ENCODE data around the gene KRTAP4-8.
"Not testable (repeated sequence)": the region's sequence is repeated elsewhere in the genome, so short reads cannot be mapped to it uniquely, and the experiment has no call there.

KRTAP4-8 gene

DNA sequence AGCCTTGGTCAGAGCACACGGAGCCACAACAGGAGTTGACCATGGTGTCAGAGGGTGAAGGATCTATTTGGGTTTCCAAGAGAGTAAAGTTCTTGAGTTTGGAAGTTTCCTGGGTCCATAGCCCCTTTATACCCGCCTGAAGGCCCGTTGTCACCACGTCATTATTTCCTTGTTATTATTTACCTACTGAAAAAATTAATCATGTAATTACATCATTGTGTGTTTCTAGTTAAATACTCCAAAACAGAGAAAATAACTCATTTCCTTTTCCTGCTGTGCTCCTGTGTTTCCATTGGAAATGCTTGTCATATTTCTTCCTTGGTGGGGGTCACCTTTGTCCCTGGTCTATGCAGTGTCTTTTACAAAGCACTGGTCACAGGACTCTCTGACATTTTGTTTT is at the start of gene KRTAP4-8:
KRTAP4-8 (minus strand) TSS at position 101 of the 400 bp plus-strand sequence; CDS start at position 43, 58 bp downstream.
- no peak within 1 kb of the TSS for H3K4me3 ChIP-seq (ENCODE audit: low read length)
- no peaks in the 10 kb centered on the region for H3K36me3 ChIP-seq (ENCODE audit: control insufficient read depth, insufficient read depth, low read length)
- no peaks in the 10 kb centered on the region for H3K27me3 ChIP-seq (ENCODE audit: control insufficient read depth, insufficient read depth, low read length)
- no peak within 1 kb of the TSS for H3K27ac ChIP-seq (ENCODE audit: low read depth, low read length)
- no peak within 1 kb of the TSS for H3K9ac ChIP-seq (ENCODE audit: low read length)
- no peaks in the 10 kb centered on the region for H3K4me1 ChIP-seq (ENCODE audit: control insufficient read depth, insufficient read depth, low read length)

DNA sequence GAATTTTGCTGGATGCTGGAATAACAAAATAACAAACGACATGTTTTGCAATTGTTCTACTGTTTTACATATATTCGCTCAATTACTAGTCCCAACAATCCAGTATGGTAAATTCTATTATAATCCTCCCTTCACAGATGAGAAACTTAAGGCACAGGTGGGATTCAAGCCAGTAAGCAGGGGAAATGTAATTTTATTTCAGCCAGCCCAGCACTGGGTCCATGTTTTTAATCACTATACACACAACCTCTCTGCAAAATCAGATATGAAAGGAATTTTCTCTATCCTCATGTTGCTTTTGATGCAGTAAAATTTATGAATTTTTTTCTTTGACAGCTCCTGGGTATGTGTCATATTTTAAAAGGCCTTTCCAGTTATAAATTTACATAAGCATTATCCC is 47.3 kb upstream of the KRTAP4-8 start:
- Histone ChIP-seq H3K9ac (ENCODE audit: low read length) (no peak overlapping the region), H3K27me3 (ENCODE audit: control insufficient read depth, insufficient read depth, low read length) (no peaks in the 10 kb centered on the region)

DNA sequence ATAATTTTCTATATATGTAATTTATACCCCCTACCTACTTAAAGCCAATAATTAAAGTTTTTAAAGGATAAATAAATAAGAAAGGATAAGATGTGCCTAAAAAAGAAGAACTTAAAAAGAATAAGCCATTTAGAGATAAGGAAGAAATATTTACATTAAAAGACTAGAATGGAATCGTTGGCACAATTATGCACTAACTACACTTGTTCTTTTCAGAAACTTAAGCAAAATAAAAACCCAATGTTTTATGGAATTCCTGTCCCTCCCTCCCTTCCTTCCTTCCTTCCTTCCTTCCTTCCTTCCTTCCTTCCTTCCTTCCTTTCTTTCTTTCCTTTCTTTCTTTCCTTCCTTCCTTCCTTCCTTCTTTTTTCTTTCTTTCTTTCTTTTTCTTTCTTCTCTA is 46.9 kb upstream of the KRTAP4-8 start:
- Histone ChIP-seq H3K36me3 (ENCODE audit: control insufficient read depth, insufficient read depth, low read length) (no peaks in the 10 kb centered on the region), H3K4me3 (ENCODE audit: low read length) (no peak overlapping the region), H3K27ac (ENCODE audit: low read depth, low read length) (no peak overlapping the region), H3K9ac (ENCODE audit: low read length) (no peak overlapping the region), H3K27me3 (ENCODE audit: control insufficient read depth, insufficient read depth, low read length) (no peaks in the 10 kb centered on the region), H3K4me1 (ENCODE audit: control insufficient read depth, insufficient read depth, low read length) (no peaks in the 10 kb centered on the region)

More for the DNA sequence above, 47.3 kb upstream of the KRTAP4-8 start:
- Histone ChIP-seq H3K27ac (ENCODE audit: low read depth, low read length) (no peak overlapping the region), H3K4me3 (ENCODE audit: low read length) (no peak overlapping the region), H3K4me1 (ENCODE audit: control insufficient read depth, insufficient read depth, low read length) (no peaks in the 10 kb centered on the region), H3K36me3 (ENCODE audit: control insufficient read depth, insufficient read depth, low read length) (no peaks in the 10 kb centered on the region)

- Histone ChIP-seq H3K9ac (ENCODE audit: low read length) (no peak overlapping the region), H3K36me3 (ENCODE audit: control insufficient read depth, insufficient read depth, low read length) (no peaks in the 10 kb centered on the region), H3K4me3 (ENCODE audit: low read length) (no peak overlapping the region), H3K4me1 (ENCODE audit: control insufficient read depth, insufficient read depth, low read length) (no peaks in the 10 kb centered on the region), H3K27ac (ENCODE audit: low read depth, low read length) (no peak overlapping the region), H3K27me3 (ENCODE audit: control insufficient read depth, insufficient read depth, low read length) (no peaks in the 10 kb centered on the region)
These were observed 43.4 kb upstream of the KRTAP4-8 start for GRCh38 chr17:41141361-41141760.

GRCh38 chr17:41140360-41141131 is 42.6 kb upstream of the KRTAP4-8 start, which contains the start of gene KRTAP4-6:
Gene KRTAP4-6, minus strand, starts transcription at chr17:41140544. Its CDS starts 57 bp downstream, at chr17:41140487.
- no peak within 1 kb of the TSS for H3K4me3 ChIP-seq (ENCODE audit: low read length)
- H3K27me3 ChIP-seq (ENCODE audit: control insufficient read depth, insufficient read depth, low read length), result no peaks in the 10 kb centered on the region
- H3K4me1 ChIP-seq (ENCODE audit: control insufficient read depth, insufficient read depth, low read length), result no peaks in the 10 kb centered on the region
- no peak within 1 kb of the TSS for H3K9ac ChIP-seq (ENCODE audit: low read length)
- no peaks in the 10 kb centered on the region for H3K36me3 ChIP-seq (ENCODE audit: control insufficient read depth, insufficient read depth, low read length)
- no peak within 1 kb of the TSS for H3K27ac ChIP-seq (ENCODE audit: low read depth, low read length)

- not testable (repeated sequence) for H3K27ac ChIP-seq (ENCODE audit: low read depth, low read length); H3K27me3 ChIP-seq (ENCODE audit: control insufficient read depth, insufficient read depth, low read length); H3K36me3 ChIP-seq (ENCODE audit: control insufficient read depth, insufficient read depth, low read length); H3K4me3 ChIP-seq (ENCODE audit: low read length); H3K9ac ChIP-seq (ENCODE audit: low read length); H3K4me1 ChIP-seq (ENCODE audit: control insufficient read depth, insufficient read depth, low read length)
These were observed 41.9 kb upstream of the KRTAP4-8 start for GRCh38 chr17:41139865-41140264.

GRCh38 chr17:41133880-41134735 is 36.2 kb upstream of the KRTAP4-8 start:
- H3K4me1 ChIP-seq (ENCODE audit: control insufficient read depth, insufficient read depth, low read length), result no peaks in the 10 kb centered on the region
- H3K9ac ChIP-seq (ENCODE audit: low read length), result no peak overlapping the region
- H3K27me3 ChIP-seq (ENCODE audit: control insufficient read depth, insufficient read depth, low read length), result no peaks in the 10 kb centered on the region
- no peaks in the 10 kb centered on the region for H3K36me3 ChIP-seq (ENCODE audit: control insufficient read depth, insufficient read depth, low read length)
- H3K27ac ChIP-seq (ENCODE audit: low read depth, low read length), result no peak overlapping the region
- H3K4me3 ChIP-seq (ENCODE audit: low read length), result no peak overlapping the region

DNA sequence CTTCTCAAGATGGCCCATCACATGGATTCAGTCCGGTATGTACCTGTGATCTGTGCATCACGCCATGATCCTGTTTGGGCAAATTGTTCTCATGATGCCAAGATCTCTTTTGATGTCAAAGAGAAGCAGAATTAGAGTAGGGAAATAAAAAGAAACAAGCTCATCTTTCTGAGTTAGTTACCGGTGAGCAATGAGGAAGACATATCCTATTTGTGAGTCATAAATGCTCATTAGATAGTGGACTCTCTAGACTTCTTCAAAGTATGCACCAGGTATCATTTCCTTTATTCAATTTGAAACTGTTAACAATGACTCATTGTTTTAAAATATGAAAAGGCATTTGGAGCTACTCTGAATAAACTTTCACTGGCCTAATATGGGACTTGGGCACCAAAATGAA is 34.0 kb upstream of the KRTAP4-8 start:
- Histone ChIP-seq H3K27ac (ENCODE audit: low read depth, low read length) (no peak overlapping the region), H3K4me1 (ENCODE audit: control insufficient read depth, insufficient read depth, low read length) (no peaks in the 10 kb centered on the region), H3K36me3 (ENCODE audit: control insufficient read depth, insufficient read depth, low read length) (no peaks in the 10 kb centered on the region), H3K4me3 (ENCODE audit: low read length) (no peak overlapping the region), H3K9ac (ENCODE audit: low read length) (no peak overlapping the region), H3K27me3 (ENCODE audit: control insufficient read depth, insufficient read depth, low read length) (no peaks in the 10 kb centered on the region)

DNA sequence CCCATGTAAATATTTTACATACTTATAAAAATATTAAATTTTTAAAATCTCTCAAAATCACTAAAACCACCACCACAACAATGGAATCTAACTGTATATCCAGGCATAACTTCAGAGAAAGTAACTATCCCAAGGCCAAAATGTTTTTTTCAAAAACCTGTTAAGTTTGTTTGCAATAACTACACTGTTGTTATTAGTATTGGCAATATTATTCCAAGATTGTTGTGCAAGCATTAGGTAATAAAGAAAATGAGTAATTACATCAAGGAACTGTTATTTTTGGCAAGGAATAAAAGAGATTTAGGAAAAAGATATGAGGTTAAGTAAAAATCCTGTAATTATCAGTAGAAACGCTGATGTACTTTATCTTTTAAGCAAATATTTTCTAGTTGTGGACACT is 29.4 kb upstream of the KRTAP4-8 start:
- no peak overlapping the region for H3K4me3 ChIP-seq (ENCODE audit: low read length)

GRCh38 chr17:41126412-41126811 is 28.5 kb upstream of the KRTAP4-8 start:
- H3K27me3 ChIP-seq (ENCODE audit: control insufficient read depth, insufficient read depth, low read length), result no peaks in the 10 kb centered on the region
- H3K9ac ChIP-seq (ENCODE audit: low read length), result no peak overlapping the region
- H3K36me3 ChIP-seq (ENCODE audit: control insufficient read depth, insufficient read depth, low read length), result no peaks in the 10 kb centered on the region
- H3K27ac ChIP-seq (ENCODE audit: low read depth, low read length), result no peak overlapping the region
- H3K4me3 ChIP-seq (ENCODE audit: low read length), result no peak overlapping the region
- H3K4me1 ChIP-seq (ENCODE audit: control insufficient read depth, insufficient read depth, low read length), result no peaks in the 10 kb centered on the region

More for the DNA sequence above, 29.4 kb upstream of the KRTAP4-8 start:
- H3K27ac ChIP-seq (ENCODE audit: low read depth, low read length), result no peak overlapping the region
- no peaks in the 10 kb centered on the region for H3K36me3 ChIP-seq (ENCODE audit: control insufficient read depth, insufficient read depth, low read length)
- no peak overlapping the region for H3K9ac ChIP-seq (ENCODE audit: low read length)
- H3K4me1 ChIP-seq (ENCODE audit: control insufficient read depth, insufficient read depth, low read length), result no peaks in the 10 kb centered on the region
- no peaks in the 10 kb centered on the region for H3K27me3 ChIP-seq (ENCODE audit: control insufficient read depth, insufficient read depth, low read length)

- H3K4me1 ChIP-seq (ENCODE audit: control insufficient read depth, insufficient read depth, low read length), result no peaks in the 10 kb centered on the region
- H3K9ac ChIP-seq (ENCODE audit: low read length), result no peak overlapping the region
- no peak overlapping the region for H3K4me3 ChIP-seq (ENCODE audit: low read length)
- H3K27ac ChIP-seq (ENCODE audit: low read depth, low read length), result no peak overlapping the region
- no peaks in the 10 kb centered on the region for H3K36me3 ChIP-seq (ENCODE audit: control insufficient read depth, insufficient read depth, low read length)
- H3K27me3 ChIP-seq (ENCODE audit: control insufficient read depth, insufficient read depth, low read length), result no peaks in the 10 kb centered on the region
These were observed 27.1 kb upstream of the KRTAP4-8 start for GRCh38 chr17:41125064-41125463.

GRCh38 chr17:41123991-41124371 is 26.0 kb upstream of the KRTAP4-8 start, which contains the start of gene KRTAP4-12:
Gene KRTAP4-12, minus strand, starts transcription at chr17:41124182. Its CDS starts 60 bp downstream, at chr17:41124122.
- not testable (repeated sequence) for H3K27ac ChIP-seq (ENCODE audit: low read depth, low read length); H3K4me1 ChIP-seq (ENCODE audit: control insufficient read depth, insufficient read depth, low read length); H3K4me3 ChIP-seq (ENCODE audit: low read length); H3K36me3 ChIP-seq (ENCODE audit: control insufficient read depth, insufficient read depth, low read length); H3K27me3 ChIP-seq (ENCODE audit: control insufficient read depth, insufficient read depth, low read length); H3K9ac ChIP-seq (ENCODE audit: low read length)
